ENCODE measurements around the gene MCRIP2.

The MCRIP2 gene

GRCh38 chr16:638034-638543 lies 3.5 kb upstream of the MCRIP2 start:
- TF ChIP-seq CTCF (conservative IDR thresholded peaks at IDR 0.05; ENCODE audit: low read depth, low read length) = no peak
- H3K4me3 ChIP-seq (ENCODE audit: low read length) = no peak overlapping the region
- DNase-seq (ENCODE audit: low read depth) = no peak

GRCh38 chr16:638836-639235 lies 2.8 kb upstream of the MCRIP2 start:
- no peak overlapping the region for H3K4me3 ChIP-seq (ENCODE audit: low read length)
- no peak for DNase-seq (ENCODE audit: low read depth)
- no peak for TF ChIP-seq CTCF (conservative IDR thresholded peaks at IDR 0.05; ENCODE audit: low read depth, low read length)

- DNase-seq (ENCODE audit: low read depth) = no peak
- no peak overlapping the region for H3K4me3 ChIP-seq (ENCODE audit: low read length)
- no peak for TF ChIP-seq CTCF (conservative IDR thresholded peaks at IDR 0.05; ENCODE audit: low read depth, low read length)
These were observed 1.0 kb upstream of the MCRIP2 start for GRCh38 chr16:640614-641013.

GRCh38 chr16:642189-643049 lies 791 bp downstream of the MCRIP2 start:
- no peak for TF ChIP-seq CTCF (conservative IDR thresholded peaks at IDR 0.05; ENCODE audit: low read depth, low read length)
- DNase-seq (ENCODE audit: low read depth) = no peak
- H3K4me3 ChIP-seq (ENCODE audit: low read length) = peak overlapping the region; percentile 57

- peak overlapping the region; percentile 52 for H3K4me3 ChIP-seq (ENCODE audit: low read length)
- no peak for TF ChIP-seq CTCF (conservative IDR thresholded peaks at IDR 0.05; ENCODE audit: low read depth, low read length)
- no peak for DNase-seq (ENCODE audit: low read depth)
These were observed 1.4 kb downstream of the MCRIP2 start for GRCh38 chr16:643050-643368.

GRCh38 chr16:644556-644955 lies 2.9 kb downstream of the MCRIP2 start:
- TF ChIP-seq CTCF (conservative IDR thresholded peaks at IDR 0.05; ENCODE audit: low read depth, low read length) = no peak
- no peak for DNase-seq (ENCODE audit: low read depth)
- no peak overlapping the region for H3K4me3 ChIP-seq (ENCODE audit: low read length)

Measured in retinal pigment epithelial cell (primary cell).